SU-DHL-6 (cell line): Measurements from ENCODE around the gene ATN1.

Experiments used
- EZH2phosphoT487 ChIP-seq: fragments of 200-600 bp; sonication (generic), shearing (Covaris generic); conservative IDR thresholded peaks from 2 replicates; pipeline ENCODE4 v1.6.1; 2018; ENCODE audit warnings: mild to moderate bottlenecking, antibody characterized with exemption, low read length, moderate library complexity, mixed read lengths
- TF ChIP-seq, protein P1 (sequence below): fragments of 200-600 bp; sonication (generic); IDR thresholded peaks from one replicate; pipeline ENCODE4 v1.5.1; 2017; ENCODE audit warnings: antibody characterized with exemption, mild to moderate bottlenecking, low read length, moderate library complexity; ENCODE audit not compliant: insufficient read depth, poor library complexity, severe bottlenecking

DNA sequence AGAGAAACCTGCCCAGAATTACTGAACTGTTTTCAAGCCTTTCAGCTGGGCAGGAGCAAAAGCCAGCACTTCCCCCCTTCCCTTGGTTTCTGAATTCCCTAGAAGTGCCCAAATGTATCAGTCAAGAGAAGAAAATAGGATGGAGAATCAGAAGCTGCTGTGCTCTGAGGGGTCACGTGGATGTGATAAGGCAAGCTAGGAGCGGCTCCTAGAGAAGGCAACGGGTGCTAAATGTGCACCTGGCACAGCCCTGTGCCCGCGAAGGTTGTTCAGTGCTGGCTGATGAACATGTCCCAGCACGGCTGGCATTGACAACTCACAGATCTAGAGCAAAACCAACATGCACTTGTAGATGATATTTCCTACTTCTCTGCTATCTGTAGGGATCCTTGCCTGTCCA, 51.3 kb downstream of the ATN1 start:
- no peak for TF ChIP-seq EZH2phosphoT487
- TF ChIP-seq, protein P1, sequence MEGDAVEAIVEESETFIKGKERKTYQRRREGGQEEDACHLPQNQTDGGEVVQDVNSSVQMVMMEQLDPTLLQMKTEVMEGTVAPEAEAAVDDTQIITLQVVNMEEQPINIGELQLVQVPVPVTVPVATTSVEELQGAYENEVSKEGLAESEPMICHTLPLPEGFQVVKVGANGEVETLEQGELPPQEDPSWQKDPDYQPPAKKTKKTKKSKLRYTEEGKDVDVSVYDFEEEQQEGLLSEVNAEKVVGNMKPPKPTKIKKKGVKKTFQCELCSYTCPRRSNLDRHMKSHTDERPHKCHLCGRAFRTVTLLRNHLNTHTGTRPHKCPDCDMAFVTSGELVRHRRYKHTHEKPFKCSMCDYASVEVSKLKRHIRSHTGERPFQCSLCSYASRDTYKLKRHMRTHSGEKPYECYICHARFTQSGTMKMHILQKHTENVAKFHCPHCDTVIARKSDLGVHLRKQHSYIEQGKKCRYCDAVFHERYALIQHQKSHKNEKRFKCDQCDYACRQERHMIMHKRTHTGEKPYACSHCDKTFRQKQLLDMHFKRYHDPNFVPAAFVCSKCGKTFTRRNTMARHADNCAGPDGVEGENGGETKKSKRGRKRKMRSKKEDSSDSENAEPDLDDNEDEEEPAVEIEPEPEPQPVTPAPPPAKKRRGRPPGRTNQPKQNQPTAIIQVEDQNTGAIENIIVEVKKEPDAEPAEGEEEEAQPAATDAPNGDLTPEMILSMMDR, result no peak
